Ramos (cell line): ENCODE data around the gene MYRF.

Experiments
- in situ Hi-C: fragments of 300-500 bp; cut with MboI; formaldehyde crosslinking; loops from one replicate; pipeline ENCODE4 v1.14.3; 2022; ENCODE audit warnings: low sequenced_read_pairs; ENCODE audit not compliant: unreplicated experiment

The MYRF gene

GRCh38 chr11:61718046-61718531 is 34.3 kb upstream of the MYRF start:
- in situ Hi-C loops: no loop called here

GRCh38 chr11:61718621-61719302 is 33.7 kb upstream of the MYRF start:
- in situ Hi-C loops: no loop called here

GRCh38 chr11:61719978-61720377 is 32.5 kb upstream of the MYRF start:
- in situ Hi-C loops: no loop called here

GRCh38 chr11:61720597-61720996 is 31.8 kb upstream of the MYRF start:
- in situ Hi-C loops: no loop called here

DNA sequence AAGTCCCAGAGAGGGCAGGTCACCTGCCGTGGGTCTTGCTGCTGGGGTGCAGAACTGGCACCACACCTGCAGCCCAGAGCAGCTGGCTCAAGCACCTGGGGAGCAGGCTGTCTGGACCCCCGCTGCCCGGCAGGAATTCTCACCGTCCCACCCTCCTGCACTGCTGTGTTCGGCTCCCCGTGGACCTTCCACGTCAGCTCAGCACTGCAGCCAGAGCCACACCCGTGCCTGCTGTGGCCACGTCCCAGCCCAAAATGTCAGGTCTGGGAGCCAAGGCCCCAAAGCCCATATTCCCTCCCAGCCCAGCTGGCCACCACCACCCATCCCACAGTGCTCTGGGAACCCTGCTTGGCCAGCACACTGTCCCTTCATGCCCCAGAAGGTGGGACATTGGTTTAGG is 28.0 kb upstream of the MYRF start:
- in situ Hi-C loops: no loop called here

DNA sequence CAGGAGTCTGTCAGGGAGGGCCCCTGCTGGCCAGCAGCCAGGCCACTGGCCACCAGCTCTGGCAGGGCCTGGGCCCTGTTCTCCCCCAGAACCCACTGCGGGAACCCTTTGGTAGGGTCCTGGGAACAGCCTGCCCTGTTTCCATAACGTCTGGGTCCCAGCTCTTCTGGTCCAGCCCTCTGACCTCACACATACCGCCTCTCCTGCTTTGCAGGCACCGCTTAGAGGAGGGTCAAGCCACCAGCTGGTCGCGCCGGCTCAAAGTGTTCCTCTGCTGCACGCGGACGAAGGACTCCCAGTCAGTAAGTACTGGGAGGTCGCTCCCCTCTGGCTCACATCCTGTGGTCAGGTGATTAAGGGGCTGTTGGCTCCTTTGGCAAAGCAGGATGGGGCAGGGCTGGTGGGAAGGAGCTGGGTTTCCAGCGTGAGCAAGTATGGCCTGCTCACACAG is 26.6 kb upstream of the MYRF start:
- in situ Hi-C loops: no loop called here

DNA sequence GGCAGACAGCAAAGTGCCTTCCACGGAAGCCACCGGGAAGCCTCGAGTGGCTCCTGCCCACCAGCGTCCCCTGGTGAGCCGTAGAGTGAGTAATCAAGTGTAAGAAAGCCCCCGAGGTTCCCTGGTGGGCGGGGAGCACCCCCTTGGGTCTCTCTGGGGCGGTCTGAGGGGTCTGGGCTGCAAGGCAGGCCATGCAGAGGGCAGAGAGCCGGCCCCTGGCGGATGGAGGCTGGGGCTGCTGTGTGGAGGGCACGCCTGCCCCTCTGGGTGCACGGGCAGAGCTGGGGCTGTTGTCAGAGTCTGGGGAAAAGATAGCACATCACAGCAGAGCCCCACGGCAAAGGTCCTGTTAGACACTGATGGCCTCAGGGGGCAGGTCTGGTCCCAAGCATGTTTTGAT is 25.7 kb upstream of the MYRF start:
- in situ Hi-C loops: no loop called here

DNA sequence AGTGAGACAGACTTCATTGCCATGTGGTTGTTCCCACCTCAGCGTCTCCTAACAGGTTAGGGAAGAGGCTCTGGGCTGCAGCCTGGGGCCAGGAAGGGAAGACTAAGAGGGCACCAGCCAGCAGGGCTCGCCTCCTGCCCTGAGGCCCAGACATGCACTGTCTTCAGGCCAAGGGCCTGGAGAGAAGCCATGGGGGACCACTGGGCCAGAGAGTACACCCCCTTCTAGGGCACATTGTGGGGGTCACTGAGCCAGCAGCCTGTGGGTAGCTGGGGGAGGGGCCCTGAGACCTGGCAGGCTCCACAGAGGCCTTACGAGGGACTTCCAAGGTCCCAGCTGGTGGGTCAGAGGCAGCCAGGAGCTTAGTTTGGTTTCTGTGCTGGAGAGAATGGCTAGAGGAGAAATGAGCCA is 25.0 kb upstream of the MYRF start:
- in situ Hi-C loops: no loop called here

DNA sequence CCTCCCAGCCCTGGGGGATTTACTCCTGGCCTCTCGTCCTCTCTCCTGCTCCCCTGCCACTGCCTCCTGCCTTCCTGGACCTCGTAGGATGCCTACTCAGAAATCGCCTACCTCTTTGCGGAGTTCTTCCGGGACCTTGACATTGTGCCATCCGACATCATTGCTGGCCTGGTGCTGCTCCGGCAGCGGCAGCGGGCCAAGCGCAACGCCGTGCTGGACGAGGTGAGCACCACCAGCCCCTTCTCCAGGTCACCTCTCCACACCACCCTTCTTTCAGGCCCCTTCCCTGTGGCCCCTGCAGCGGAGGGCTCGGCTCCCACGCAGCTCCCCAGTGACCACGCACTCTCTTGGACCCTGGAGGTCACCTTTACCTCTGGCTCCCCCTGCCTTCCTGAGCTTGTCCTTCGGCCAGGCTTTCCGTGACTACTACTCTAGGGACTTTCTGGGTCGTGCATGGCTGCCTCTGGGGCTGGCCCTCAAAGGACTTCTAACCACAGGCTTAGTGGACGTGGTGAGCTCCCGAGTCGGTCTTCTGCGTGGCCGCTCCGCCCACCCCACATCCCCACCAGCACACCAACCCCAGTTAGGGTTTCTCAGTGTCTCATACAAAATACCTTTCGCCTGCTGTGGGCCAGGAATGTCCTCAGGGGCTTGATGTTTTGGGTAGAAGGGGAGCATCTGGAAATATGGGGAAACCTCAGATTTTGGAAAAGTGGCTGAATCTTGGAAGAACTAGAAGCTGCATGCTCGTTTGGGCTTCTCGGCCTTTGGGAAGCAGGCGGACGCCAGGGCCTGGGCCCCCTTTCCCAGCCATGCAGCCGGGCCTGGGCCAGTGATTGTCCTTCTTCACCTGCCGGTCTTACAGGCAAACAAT is 24.1 kb upstream of the MYRF start:
- in situ Hi-C loops: no loop called here

GRCh38 chr11:61728940-61729219 is 23.6 kb upstream of the MYRF start:
- in situ Hi-C loops: no loop called here

GRCh38 chr11:61730240-61730994 is 22.0 kb upstream of the MYRF start:
- in situ Hi-C loops: no loop called here

- in situ Hi-C loops: no loop called here
These were observed 21.1 kb upstream of the MYRF start for GRCh38 chr11:61731211-61731951.

DNA sequence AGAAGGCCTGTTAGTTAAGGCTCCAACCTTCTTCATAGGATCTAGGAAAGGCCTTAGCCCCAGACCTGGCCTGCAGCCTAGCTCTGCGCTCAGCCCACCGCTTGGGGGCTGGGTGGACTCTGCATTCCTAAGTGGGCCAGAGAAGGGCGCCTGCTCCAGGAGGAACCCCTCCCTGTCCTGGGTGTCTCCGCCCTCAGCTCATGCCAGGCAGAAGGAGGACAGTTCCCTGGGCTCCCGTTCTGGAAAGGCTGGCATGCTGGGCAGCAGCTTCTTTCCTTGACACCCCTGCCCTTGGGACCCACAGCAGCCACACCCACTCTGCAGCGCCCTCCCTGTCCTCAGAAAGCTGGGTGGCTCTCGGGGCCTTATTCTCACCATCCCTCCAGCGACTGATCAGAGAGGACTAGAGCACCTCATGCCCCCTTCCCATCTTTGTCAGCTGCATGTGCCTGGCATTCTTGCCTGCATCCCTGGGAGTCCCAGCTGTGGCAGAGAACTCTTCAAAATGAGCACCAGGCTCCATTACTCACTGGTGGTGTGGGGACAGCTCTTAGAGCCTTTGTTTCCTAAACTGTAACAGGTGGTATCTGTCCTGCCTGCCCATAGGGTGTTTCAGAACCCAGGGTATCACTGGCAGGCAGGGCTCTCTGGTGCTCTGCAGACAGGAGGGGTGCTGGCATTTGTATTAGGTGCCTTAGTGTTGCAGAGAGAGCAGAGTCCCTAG is 20.3 kb upstream of the MYRF start:
- in situ Hi-C loops: no loop called here

- in situ Hi-C loops: no loop called here
These were observed 19.7 kb upstream of the MYRF start for GRCh38 chr11:61732705-61733104.

GRCh38 chr11:61733120-61733978 is 19.1 kb upstream of the MYRF start:
- in situ Hi-C loops: no loop called here

- in situ Hi-C loops: no loop called here
These were observed 17.7 kb upstream of the MYRF start for GRCh38 chr11:61734767-61735166.

DNA sequence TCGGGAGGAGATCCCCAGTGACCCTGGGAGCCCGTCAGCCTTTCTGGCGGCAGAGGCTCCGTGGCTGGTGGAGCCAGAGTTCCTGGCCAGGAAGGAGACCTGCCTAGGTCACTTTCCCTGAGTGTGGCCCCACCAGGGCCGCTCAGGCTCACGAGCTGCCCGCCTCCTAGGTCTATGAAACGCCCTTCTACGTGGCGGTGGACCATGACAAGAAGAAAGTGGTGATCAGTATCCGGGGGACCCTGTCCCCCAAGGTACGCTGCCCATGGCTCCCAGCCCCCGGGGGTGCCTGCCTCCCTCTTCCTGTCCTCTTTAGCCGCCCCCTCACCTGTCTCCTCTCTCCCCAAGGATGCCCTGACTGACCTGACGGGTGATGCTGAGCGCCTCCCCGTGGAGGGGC is 17.0 kb upstream of the MYRF start:
- in situ Hi-C loops: no loop called here

- in situ Hi-C loops: no loop called here
These were observed 16.1 kb upstream of the MYRF start for GRCh38 chr11:61736310-61736709.

DNA sequence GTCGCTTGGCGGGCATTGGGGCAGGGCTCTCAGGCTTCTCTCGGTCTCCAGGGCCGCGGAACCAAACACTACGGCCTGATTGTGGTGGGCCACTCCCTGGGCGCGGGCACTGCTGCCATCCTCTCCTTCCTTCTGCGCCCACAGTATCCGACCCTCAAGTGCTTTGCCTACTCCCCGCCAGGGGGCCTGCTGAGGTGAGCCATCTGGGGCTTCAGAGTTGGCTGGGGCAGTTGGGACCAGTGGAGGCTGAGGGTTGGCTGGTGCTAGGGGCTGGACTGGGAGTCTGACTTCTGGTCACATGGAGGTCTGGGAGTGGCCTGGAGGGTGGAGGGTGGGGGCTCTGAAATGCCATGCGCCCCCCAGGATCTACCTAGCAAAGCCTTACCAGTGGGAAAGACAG is 15.3 kb upstream of the MYRF start:
- in situ Hi-C loops: no loop called here
